Spleen (tissue), 11 donors: ENCODE data around the gene PRKCZ. TPM values are rescaled to one million over a fixed set of nuclear protein-coding genes. Genes with fewer than 3 reads are reported as not detected.

Source experiments
- DNase-seq: peaks from one replicate; pipeline ENCODE4 v3.0.0-alpha.2; 2020
- H3K27ac ChIP-seq, 8 donors: fragments of 200-600 bp; sonication (generic) in 7 of 8; 1 replicate in 4 of 8; 2 replicates in 4 of 8; pipeline versions ENCODE4 v1.5.0 to v1.8.0; 2016 to 2021; ENCODE audit warnings: inconsistent platforms in 4 of 8, mild to moderate bottlenecking in 4 of 8, moderate library complexity in 1 of 8
- H3K27me3 ChIP-seq, 7 donors: fragments of 200-600 bp; sonication (generic) in 6 of 7; replicated peaks in 1 of 7; 1 replicate in 4 of 7; 2 replicates in 3 of 7; pipeline versions ENCODE4 v1.5.0 to v1.8.0; 2016 to 2021; ENCODE audit warnings: inconsistent platforms in 3 of 7, mild to moderate bottlenecking in 1 of 7
- H3K36me3 ChIP-seq, 6 donors: fragments of 200-600 bp; sonication (generic) in 5 of 6; 1 replicate in 4 of 6; 2 replicates in 2 of 6; pipeline versions ENCODE4 v1.5.0 to v1.8.0; 2016 to 2021; ENCODE audit warnings: inconsistent platforms in 2 of 6
- H3K4me1 ChIP-seq, 6 donors: fragments of 200-600 bp; sonication (generic) in 5 of 6; 1 replicate in 3 of 6; 2 replicates in 3 of 6; pipeline versions ENCODE4 v1.5.0 to v1.8.0; 2016 to 2021; ENCODE audit warnings: inconsistent platforms in 3 of 6
- H3K4me3 ChIP-seq, 8 donors: fragments of 200-600 bp; sonication (generic) in 7 of 8; 1 replicate in 4 of 8; 2 replicates in 4 of 8; pipeline versions ENCODE4 v1.5.0 to v1.8.0; 2016 to 2021; ENCODE audit warnings: inconsistent platforms in 4 of 8, mild to moderate bottlenecking in 4 of 8, moderate library complexity in 2 of 8
- H3K9me3 ChIP-seq, 8 donors: fragments of 200-600 bp; sonication (generic) in 7 of 8; 1 replicate in 4 of 8; 2 replicates in 4 of 8; pipeline versions ENCODE4 v1.5.0 to v1.8.0; 2016 to 2021; ENCODE audit warnings: inconsistent platforms in 4 of 8
- POLR2A ChIP-seq, 3 donors: fragments of 450-650 bp; IDR thresholded peaks; one replicate each; pipeline ENCODE4 v1.5.1; 2017; ENCODE audit warnings: antibody characterized with exemption in 3 of 3, mild to moderate bottlenecking in 1 of 3
- POLR2AphosphoS5 ChIP-seq, 3 donors: sonication (generic); formaldehyde crosslinking; IDR thresholded peaks; one replicate each; pipeline ENCODE4 v1.5.1; 2017; ENCODE audit warnings: antibody characterized with exemption in 3 of 3
- WGBS, 5 donors: extraction: QIAGEN DNeasy Blood & Tissue Kit in 3 of 5; methylation state at CpG; one replicate each; pipeline versions ENCODE4 v1.1.5 to v1.1.7; 2013 to 2018; 5-methylcytosine and 5-hydroxymethylcytosine counted together
- intact Hi-C: fragments of 100-400 bp; cut with DNase I; formaldehyde crosslinking; loops from one replicate; pipeline ENCODE4 v1.15.0; 2023; ENCODE audit warnings: low total_unique reads
- polyA plus RNA-seq, 3 donors: library from polyadenylated mRNA; stranded (reverse); fragments of 200-250 nt; gene quantifications; one replicate each; pipeline ENCODE4 v1.2.1, GENCODE V29; 2013
- total RNA-seq, 7 donors: library from RNA; depleted of rRNA in 3 of 7; stranded (reverse); fragments of >200 nt in 3 of 7; fragmentation: NEBNext Ultra II Directional in 4 of 7; extraction: Animal tissue kit (Norgen Biotek cat#: 25700) in 4 of 7; gene quantifications; one replicate each; pipeline versions ENCODE4 v1.1.0 to v1.2.1, GENCODE V29; 2016 to 2021
- TF ChIP-seq, protein P1 (sequence below), 11 experiments: fragments of 200-600 bp in 7 of 11; fragments of 450-650 bp in 4 of 11; sonication (generic) in 4 of 11; IDR thresholded peaks in 8 of 11; conservative IDR thresholded peaks in 3 of 11; 1 replicate in 7 of 11; 2 replicates in 4 of 11; pipeline versions ENCODE4 v1.4.0 to v1.8.0; 2016 to 2021; ENCODE audit warnings: antibody characterized with exemption in 11 of 11, inconsistent platforms in 4 of 11, mild to moderate bottlenecking in 1 of 11
- donor health status: healthy with polysubstance abuse.
- donor health status: DM: no; HTN: no; CAD: no; lungs with moderate emphysema.
- donor health status: DM: no; HTN: no; CAD: no.
- donor health status: Bipolar disorder and iron deficiency.
- donor health status: healthy.
- donor health status: DM: no; HTN: no; CAD: no.
- donor health status: DM: yes; HTN: yes; CAD: no.

Gene PRKCZ
- total and polyA plus RNA-seq, 10 donors = 17.6 to 61.8 (median 34.0) TPM

DNA sequence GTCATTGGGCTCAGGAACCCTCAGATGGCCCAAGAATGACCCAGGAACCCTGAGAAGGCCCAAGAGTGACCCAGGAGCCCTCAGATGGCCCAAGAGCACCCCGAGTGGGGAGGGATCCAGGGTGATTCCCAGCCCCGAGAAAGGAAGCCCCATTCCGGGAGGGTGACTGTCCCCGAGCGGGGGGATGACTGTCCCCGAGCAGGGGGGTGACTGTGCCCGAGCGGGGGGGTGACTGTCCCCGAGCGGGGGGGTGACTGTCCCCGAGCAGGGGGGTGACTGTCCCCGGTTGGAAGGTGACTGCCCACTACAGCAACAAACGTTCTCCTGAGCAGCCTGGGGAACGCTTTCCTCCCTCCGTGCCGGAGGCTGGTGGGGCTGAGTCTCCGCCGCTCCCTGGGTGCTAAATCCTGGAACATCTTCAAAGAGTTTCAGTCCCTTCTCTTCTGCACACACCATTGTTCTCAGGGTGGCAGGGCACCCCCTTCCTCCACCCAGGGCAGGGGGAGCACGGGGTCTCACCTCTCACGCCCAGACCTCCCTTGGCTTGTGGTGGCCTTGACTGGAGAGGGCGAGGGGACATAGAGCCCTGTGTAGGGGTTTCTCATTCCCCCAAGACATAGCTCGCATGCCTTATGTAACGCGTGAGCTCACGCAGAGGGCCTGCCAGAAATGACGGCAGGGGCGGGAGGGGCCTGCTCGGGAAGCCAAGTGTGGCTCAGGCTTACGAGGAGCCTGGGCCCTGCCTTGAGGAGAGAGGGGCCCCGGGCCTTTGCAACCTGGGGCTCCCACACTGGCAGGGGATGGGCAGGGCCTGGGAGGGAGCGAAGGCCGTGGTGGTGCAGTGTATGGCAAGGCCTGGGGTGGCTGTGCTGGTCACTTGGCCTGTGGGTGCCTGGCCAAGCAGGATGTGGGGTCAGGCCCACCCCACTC is 163.6 kb downstream of the PRKCZ start:
- TF ChIP-seq POLR2A (IDR thresholded peaks at IDR 0.05) = no peak
- peak in 1 of 3 donors; percentile 8 for TF ChIP-seq POLR2AphosphoS5 (IDR thresholded peaks at IDR 0.05)
- TF ChIP-seq, protein P1, sequence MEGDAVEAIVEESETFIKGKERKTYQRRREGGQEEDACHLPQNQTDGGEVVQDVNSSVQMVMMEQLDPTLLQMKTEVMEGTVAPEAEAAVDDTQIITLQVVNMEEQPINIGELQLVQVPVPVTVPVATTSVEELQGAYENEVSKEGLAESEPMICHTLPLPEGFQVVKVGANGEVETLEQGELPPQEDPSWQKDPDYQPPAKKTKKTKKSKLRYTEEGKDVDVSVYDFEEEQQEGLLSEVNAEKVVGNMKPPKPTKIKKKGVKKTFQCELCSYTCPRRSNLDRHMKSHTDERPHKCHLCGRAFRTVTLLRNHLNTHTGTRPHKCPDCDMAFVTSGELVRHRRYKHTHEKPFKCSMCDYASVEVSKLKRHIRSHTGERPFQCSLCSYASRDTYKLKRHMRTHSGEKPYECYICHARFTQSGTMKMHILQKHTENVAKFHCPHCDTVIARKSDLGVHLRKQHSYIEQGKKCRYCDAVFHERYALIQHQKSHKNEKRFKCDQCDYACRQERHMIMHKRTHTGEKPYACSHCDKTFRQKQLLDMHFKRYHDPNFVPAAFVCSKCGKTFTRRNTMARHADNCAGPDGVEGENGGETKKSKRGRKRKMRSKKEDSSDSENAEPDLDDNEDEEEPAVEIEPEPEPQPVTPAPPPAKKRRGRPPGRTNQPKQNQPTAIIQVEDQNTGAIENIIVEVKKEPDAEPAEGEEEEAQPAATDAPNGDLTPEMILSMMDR (IDR thresholded peaks at IDR 0.05 in 8 of 11, conservative IDR thresholded peaks at IDR 0.05 in 3 of 11) = no peak
- intact Hi-C loops = no loop called here
- Histone ChIP-seq H3K36me3 (no peaks in the 10 kb centered on the region), H3K27ac (peak overlapping the region; percentile 71 to 96 (median 90)), H3K27me3 (peaks cover 0 to 19% (median 0%) of the 10 kb centered on the region in 7 donors), H3K9me3 (no peaks in the 10 kb centered on the region), H3K4me1 (peaks cover 21 to 75% (median 53%) of the 10 kb centered on the region in 6 donors), H3K4me3 (peak overlapping the region in 1 of 8 donors; percentile 61)
- WGBS, 5 donors = 37 to 68% (median 66%) methylated on average over 18 to 32 of the region's 32 CpGs
- DNase-seq = peak; percentile 78

DNA sequence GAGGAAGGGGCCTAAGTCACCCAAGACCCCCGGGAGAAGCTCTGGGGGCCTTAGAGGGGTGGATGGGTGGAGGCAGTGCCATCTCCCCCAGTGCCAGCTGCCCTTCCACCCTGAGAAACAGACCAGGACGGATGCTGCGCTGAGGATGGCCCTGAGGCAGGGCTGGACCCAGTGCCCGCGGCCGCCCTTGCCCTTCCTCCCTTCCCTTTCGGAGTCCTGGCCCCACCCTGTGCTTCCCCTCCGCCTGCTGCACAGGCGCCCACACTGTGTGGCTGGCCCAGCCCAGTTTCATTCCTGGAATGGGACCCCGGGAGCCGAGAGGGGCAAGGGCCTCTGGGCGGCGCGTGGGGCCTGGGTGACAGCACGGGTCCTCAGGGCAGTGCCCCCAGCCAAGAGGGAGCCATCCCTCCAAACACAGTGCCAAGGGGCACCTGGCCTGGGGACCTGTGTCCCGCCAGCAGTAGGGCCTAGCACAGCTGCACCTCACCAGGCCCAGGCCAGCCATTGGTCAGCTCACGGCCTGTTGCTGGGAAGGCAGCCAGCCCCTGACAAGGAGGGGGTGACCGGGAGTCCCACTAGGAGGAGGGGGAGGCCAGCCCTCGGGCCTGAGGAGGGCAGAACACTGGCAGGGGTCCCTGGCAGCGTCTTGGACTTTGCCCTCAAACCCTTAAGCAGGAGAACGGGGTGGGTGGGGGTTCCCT is 164.5 kb downstream of the PRKCZ start:
- H3K36me3 ChIP-seq = no peaks in the 10 kb centered on the region
- peaks cover 0 to 19% (median 0%) of the 10 kb centered on the region in 7 donors for H3K27me3 ChIP-seq
- 47 to 75% (median 66%) methylated on average over 7 to 21 of the region's 21 CpGs for WGBS, 5 donors
- peak; percentile 89 for DNase-seq
- no peak overlapping the region for H3K4me3 ChIP-seq
- H3K27ac ChIP-seq = peak overlapping the region; percentile 71 to 96 (median 90)
- H3K9me3 ChIP-seq = no peaks in the 10 kb centered on the region
- intact Hi-C loops = no loop called here
- peaks cover 19 to 67% (median 49%) of the 10 kb centered on the region in 6 donors for H3K4me1 ChIP-seq
- peak; percentile 64 to 82 (median 77) for TF ChIP-seq POLR2AphosphoS5 (IDR thresholded peaks at IDR 0.05)
- TF ChIP-seq, protein P1 (IDR thresholded peaks at IDR 0.05 in 8 of 11, conservative IDR thresholded peaks at IDR 0.05 in 3 of 11) = no peak
- no peak for TF ChIP-seq POLR2A (IDR thresholded peaks at IDR 0.05)

DNA sequence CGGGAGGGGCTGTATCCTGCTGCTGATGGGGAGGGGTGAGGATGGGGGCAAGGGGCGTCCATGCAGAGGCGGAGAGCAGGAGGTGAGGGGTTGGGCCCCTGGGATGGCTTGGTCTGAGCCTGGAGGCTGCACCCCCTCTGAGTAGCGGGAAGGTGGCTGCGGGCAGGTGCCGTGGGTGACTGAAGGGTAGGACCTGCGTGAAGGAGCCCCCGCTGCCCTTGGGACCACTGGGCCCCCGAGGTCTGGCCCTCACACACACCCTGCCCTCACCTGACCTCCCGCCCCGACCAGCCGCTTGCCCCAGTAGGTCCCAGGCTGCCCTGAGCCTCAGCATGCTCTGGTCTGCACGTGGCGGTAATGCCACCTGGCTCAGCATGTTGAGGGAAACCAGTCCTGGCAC is 165.1 kb downstream of the PRKCZ start:
- peak overlapping the region in 7 of 8 donors; percentile 71 to 96 (median 91) for H3K27ac ChIP-seq
- peaks cover 0 to 19% (median 0%) of the 10 kb centered on the region in 7 donors for H3K27me3 ChIP-seq
- H3K36me3 ChIP-seq = no peaks in the 10 kb centered on the region
- no peak for TF ChIP-seq POLR2A (IDR thresholded peaks at IDR 0.05)
- no peak for TF ChIP-seq POLR2AphosphoS5 (IDR thresholded peaks at IDR 0.05)
- TF ChIP-seq, protein P1 (IDR thresholded peaks at IDR 0.05 in 8 of 11, conservative IDR thresholded peaks at IDR 0.05 in 3 of 11) = no peak
- H3K4me3 ChIP-seq = no peak overlapping the region
- peaks cover 17 to 64% (median 47%) of the 10 kb centered on the region in 6 donors for H3K4me1 ChIP-seq
- H3K9me3 ChIP-seq = no peaks in the 10 kb centered on the region
- no peak for DNase-seq
- 79 to 92% (median 85%) methylated on average over 12 to 14 of the region's 14 CpGs for WGBS, 5 donors
- intact Hi-C loops = no loop called here
